Measurements from ENCODE around the gene PRDX5. TPM values are rescaled to one million over a fixed set of nuclear protein-coding genes. Genes with fewer than 3 reads are reported as not detected.
A peak's percentile ranks its signal among the peaks of the same experiment; 100 is the strongest.

Gene PRDX5
- total RNA-seq, 1 donor from 2014 or later, result 245 TPM

GRCh38 chr11:64349404-64349803 is 31.5 kb downstream of the PRDX5 start:
- DNase-seq, result no peak

GRCh38 chr11:64351136-64351631 is 33.3 kb downstream of the PRDX5 start:
- no peak for DNase-seq

DNA sequence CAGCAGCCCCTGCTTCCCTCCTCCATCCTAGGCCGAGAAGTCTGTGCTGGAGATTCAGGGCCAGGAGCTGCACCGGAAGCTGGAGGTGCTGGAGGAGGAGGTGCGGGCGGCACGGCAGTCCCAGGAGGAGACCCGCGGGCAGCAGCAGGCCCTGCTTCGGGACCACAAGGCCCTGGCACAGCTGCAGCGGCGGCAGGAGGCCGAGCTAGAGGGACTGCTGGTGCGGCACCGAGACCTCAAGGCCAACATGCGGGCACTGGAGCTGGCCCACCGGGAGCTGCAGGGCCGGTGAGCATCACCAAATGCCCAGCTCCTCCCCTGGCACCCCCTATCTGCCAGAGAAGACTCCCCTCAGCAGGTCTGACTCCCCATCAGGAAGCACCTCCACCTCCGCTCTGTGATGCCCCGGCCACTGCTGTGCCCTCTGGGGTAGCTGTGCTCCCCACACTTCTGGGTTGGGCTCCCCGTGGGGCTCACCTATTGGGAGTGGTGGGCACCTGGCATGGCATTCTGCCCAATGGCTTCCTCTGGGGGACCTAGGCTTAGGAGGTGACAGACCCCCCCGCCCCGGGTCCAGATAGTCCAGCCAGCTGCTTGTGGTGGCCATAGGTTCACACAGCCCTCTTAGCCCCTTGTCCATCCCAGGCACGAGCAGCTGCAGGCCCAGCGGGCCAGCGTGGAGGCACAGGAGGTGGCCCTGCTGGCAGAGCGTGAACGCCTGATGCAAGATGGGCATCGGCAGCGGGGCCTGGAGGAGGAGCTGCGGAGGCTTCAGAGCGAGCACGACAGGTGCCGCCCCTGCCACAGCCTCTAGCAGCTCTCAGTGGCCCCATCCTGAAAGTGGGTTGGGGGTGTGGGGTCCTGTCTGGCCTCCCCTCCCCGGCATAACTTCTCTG is 34.4 kb downstream of the PRDX5 start:
- DNase-seq, result no peak

GRCh38 chr11:64352995-64353714 is 35.2 kb downstream of the PRDX5 start:
- no peak for DNase-seq

- DNase-seq, result no peak
Measured at GRCh38 chr11:64353715-64354506, 36.0 kb downstream of the PRDX5 start.

DNA sequence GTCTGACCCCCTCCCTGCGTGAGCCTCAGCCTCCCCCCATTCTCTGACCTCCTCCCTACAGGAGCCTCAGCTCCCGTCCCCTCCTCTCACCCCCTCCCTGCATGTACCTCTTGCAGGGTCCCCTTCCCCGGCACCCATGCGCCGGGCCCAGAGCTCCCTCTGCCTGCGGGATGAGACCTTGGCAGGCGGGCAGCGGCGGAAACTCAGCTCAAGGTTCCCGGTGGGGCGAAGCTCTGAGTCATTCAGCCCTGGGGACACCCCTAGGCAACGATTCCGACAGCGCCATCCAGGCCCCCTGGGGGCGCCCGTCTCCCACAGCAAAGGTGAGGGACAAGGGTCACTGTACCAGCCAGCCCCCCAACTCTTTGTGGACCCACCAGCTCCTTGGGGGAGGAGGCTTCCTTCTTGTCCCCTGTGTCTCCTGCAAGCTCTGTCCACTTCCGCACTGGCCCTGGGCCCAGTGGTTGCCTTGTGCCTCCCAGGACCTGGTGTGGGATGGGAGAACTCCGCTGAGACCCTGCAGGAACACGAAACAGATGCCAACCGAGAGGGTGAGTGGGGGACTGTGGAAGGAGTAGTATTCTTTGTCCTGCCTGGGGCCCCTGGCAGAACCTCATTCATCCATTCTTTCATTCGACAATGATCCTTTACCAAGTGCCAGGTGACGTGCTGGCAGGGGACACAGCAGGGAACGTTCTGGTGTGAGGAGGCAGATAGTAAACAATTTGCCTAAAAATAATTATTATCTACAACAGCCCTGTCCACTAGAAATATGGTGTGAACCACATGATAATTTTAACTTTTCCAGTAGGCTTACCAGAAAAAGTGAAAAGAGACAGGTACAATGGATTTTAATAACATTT is 37.4 kb downstream of the PRDX5 start:
- peak; percentile 89 for DNase-seq

GRCh38 chr11:64356498-64357411 is 38.8 kb downstream of the PRDX5 start:
- DNase-seq, result peak; percentile 61

- DNase-seq, result no peak
Measured at GRCh38 chr11:64357446-64357845, 39.5 kb downstream of the PRDX5 start.

DNA sequence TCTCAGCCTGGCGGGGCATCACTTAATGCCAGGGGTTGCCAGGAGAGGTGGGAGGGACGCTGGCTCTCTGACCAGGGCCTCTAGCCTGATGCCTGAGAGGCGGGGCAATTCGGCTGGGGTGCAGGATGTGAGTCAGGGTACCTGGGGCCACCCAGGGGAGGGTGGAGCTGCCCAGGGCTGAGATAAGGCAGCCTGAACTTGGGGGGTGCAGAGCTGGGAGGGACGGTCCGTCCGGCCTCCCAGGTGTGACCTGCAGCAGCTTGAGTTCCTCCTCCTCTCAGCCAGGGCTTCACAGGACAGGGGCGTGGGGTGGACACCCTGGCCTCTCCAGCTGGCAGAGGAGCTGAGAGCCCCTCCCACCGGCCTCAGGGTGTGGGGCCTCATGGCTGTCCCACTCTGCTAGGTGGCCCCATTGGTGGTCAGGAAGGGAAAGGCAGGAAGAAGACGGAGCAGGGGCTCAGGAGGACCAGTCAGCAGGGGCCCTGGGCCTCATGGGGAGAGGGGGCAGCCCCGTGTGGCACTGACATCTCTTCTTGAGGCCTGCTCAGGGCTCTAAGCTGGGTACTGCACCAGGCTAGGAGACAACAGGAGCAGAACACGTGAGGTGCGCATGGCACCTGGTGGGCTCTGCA is 40.1 kb downstream of the PRDX5 start:
- no peak for DNase-seq

- DNase-seq, result no peak
Measured at GRCh38 chr11:64358536-64358906, 40.6 kb downstream of the PRDX5 start.

GRCh38 chr11:64358907-64359711 is 41.2 kb downstream of the PRDX5 start, which contains the start of gene RPS6KA4:
RPS6KA4 (plus strand) TSS chr11:64359162; CDS start chr11:64359236, 74 bp downstream.
- DNase-seq, result peak; percentile 68

- DNase-seq, result no peak
Measured at GRCh38 chr11:64359712-64360445, 42.0 kb downstream of the PRDX5 start.

GRCh38 chr11:64360448-64360921 is 42.6 kb downstream of the PRDX5 start:
- no peak for DNase-seq

DNA sequence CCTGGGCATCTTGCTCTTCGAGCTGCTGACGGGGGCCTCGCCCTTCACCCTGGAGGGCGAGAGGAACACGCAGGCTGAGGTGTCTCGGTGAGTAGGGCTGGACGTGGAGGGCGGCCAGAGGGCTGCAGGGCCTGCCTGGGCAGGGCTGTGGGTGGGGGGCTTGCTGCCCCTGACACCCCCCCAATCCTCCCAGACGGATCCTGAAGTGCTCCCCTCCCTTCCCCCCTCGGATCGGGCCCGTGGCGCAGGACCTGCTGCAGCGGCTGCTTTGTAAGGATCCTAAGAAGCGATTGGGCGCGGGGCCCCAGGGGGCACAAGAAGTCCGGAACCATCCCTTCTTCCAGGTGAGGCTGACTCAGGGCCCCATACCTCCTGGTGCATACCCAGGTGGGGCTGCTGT is 43.7 kb downstream of the PRDX5 start:
- no peak for DNase-seq

DNA sequence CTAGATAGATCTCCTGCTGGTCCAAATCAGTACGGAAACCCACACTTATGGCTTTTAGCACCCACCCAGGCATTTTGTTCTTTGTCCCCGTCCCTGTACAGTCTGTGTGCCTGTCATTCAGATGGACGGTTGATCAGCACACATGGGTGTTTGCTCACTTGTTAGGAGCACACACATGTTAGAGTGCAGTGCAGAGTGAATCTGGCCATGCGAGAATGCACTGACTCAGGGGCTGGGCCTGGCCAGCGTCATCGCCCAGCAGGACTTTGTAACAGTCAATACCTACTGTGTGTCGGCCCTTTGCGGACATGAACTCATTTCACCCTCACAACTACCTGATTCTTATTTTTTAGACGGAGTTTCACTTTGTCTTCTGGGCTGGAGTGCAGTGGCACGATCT is 44.4 kb downstream of the PRDX5 start:
- no peak for DNase-seq

GRCh38 chr11:64364435-64364834 is 46.5 kb downstream of the PRDX5 start:
- DNase-seq, result no peak

DNA sequence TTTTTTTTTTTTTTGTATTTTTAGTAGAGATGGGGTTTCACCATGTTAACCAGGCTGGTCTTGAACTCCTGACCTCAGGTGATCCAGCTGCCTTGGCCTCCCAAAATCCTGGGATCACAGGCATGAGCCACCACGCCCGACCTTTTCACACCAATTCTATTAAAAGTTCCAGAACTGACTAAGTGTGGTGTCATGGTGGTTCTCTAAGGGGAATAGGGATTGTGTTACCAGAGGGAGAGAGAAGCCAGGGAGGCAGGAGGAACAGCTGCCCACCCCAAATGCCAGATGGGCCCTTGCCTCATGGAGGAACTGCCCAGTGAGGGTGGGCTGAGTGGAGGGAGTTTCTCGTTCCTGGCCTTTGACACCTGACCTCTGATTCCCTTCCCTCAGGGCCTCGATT is 47.0 kb downstream of the PRDX5 start:
- DNase-seq, result no peak

- no peak for DNase-seq
Measured at GRCh38 chr11:64366751-64367150, 48.8 kb downstream of the PRDX5 start.
